SK-N-MC (cell line): ENCODE measurements around the gene CRY2.

Source experiments
- EZH2 ChIP-seq: fragments of 200-600 bp; sonication (generic); IDR thresholded peaks from one replicate; pipeline ENCODE4 v1.6.1; 2017; ENCODE audit warnings: antibody characterized with exemption
- POLR2AphosphoS5 ChIP-seq: IDR thresholded peaks from 2 replicates; pipeline ENCODE4 v1.6.1; 2012; ENCODE audit warnings: mild to moderate bottlenecking, low read depth, low read length, borderline replicate concordance

- TF ChIP-seq POLR2AphosphoS5, result no peak
- TF ChIP-seq EZH2, result no peak
Observed at GRCh38 chr11:45818961-45819605, 28.2 kb upstream of the CRY2 start.
